GM23338 (cell line): ENCODE measurements around the gene HS6ST3.

Source experiments
- EZH2phosphoT487 ChIP-seq: fragments of 200-600 bp; sonication (generic); IDR thresholded peaks from one replicate; pipeline ENCODE4 v1.8.1; 2018; ENCODE audit warnings: antibody characterized with exemption; ENCODE audit not compliant: unreplicated experiment
- TF ChIP-seq, protein P1 (sequence below), 2 experiments: fragments of 200-600 bp in 1 of 2; sonication (generic) in 1 of 2; conservative IDR thresholded peaks; 2 replicates each; pipeline versions ENCODE4 v1.5.1 to v1.6.1; 2016 to 2017; ENCODE audit warnings: antibody characterized with exemption in 2 of 2, low read depth in 2 of 2, mild to moderate bottlenecking in 2 of 2, moderate library complexity in 1 of 2

DNA sequence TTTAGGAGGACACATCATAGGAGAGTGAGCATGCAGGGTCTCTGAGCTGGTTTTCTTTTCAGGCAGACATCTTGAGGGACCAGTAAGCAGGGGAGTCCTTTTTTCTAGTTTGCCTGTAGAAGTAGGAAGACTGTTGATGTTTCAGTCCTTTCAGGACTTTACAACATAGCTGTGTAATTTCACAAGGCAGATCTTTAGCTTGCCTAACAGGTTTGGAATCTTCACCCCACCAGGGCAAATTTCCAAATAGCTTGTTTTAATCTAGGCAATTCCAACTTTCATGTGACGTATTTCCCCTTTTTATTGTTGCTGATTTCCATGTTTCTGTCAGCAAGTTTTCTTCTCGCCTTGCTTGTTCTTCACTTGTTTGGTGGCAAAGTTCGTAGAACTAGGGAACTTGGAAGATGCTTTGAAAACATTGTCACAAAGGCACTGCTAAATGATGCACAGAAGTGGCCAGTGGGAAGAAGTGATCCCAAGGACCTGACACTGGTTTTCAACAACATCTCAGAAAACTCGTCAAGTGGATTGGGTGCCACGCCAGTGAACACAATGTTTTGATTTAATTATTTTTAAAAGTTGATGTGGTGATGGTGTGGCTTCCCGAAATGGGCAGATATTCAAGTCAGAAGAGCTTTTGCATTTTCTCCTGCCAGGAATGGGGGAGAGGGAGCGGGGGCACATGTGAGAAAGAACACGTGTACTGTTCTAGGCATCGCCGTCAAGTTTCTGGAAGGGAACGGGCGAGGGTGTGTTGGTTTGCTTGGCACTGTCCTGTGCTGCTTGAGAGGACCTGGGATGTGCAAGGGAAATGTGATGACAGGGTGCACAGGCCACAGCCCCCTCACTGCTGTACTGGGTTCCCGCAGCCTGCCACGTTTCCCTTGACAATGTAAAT lies 485.8 kb downstream of the HS6ST3 start:
- TF ChIP-seq, protein P1, sequence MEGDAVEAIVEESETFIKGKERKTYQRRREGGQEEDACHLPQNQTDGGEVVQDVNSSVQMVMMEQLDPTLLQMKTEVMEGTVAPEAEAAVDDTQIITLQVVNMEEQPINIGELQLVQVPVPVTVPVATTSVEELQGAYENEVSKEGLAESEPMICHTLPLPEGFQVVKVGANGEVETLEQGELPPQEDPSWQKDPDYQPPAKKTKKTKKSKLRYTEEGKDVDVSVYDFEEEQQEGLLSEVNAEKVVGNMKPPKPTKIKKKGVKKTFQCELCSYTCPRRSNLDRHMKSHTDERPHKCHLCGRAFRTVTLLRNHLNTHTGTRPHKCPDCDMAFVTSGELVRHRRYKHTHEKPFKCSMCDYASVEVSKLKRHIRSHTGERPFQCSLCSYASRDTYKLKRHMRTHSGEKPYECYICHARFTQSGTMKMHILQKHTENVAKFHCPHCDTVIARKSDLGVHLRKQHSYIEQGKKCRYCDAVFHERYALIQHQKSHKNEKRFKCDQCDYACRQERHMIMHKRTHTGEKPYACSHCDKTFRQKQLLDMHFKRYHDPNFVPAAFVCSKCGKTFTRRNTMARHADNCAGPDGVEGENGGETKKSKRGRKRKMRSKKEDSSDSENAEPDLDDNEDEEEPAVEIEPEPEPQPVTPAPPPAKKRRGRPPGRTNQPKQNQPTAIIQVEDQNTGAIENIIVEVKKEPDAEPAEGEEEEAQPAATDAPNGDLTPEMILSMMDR (conservative IDR thresholded peaks at IDR 0.05; ENCODE audit: low read depth in 2 of 2): no peak
- no peak for TF ChIP-seq EZH2phosphoT487
